OCI-LY7 (cell line): ENCODE measurements around the gene SERPINB2. TPM values are rescaled to one million over a fixed set of nuclear protein-coding genes. Genes with fewer than 3 reads are reported as not detected.

ENCODE experiments used
- BruUV-seq: library from RNA; stranded (reverse); fragments of 400-500 nt; replicated peaks from 2 replicates; lab custom pipeline; 2021; lab: Mats Ljungman, UMichigan
- CTCF ChIA-PET: fragments of 300-600 bp; sonication (Branson Sonifier 250); formaldehyde crosslinking; loops from one replicate; lab custom pipeline; 2022; ENCODE audit warnings: antibody characterized with exemption; ENCODE audit not compliant: unreplicated experiment; lab: Charles Lee
- POLR2A ChIA-PET: fragments of 300-600 bp; sonication (Branson Sonifier 250); formaldehyde crosslinking; loops from one replicate; lab custom pipeline; 2022; ENCODE audit warnings: antibody characterized with exemption; lab: Charles Lee
- DNase-seq: peaks from one replicate; pipeline ENCODE4 v3.0.0-alpha.2; 2015; ENCODE audit warnings: low spot score
- H2AFZ ChIP-seq: fragments of 200-600 bp; sonication (generic), shearing (Covaris generic); 2 replicates; pipeline ENCODE4 v1.6.1; 2014; ENCODE audit warnings: mild to moderate bottlenecking, antibody characterized with exemption, low read length, moderate library complexity
- H3K27ac ChIP-seq: fragments of 200-600 bp; sonication (generic); 2 replicates; pipeline ENCODE4 v1.5.1; 2014; ENCODE audit warnings: mixed run types, low read depth, mild to moderate bottlenecking, moderate library complexity, low read length, inconsistent platforms; ENCODE audit not compliant: poor library complexity, severe bottlenecking
- H3K36me3 ChIP-seq: fragments of 200-600 bp; sonication (generic); 2 replicates; pipeline ENCODE4 v1.6.1; 2014; ENCODE audit warnings: mild to moderate bottlenecking, antibody characterized with exemption, low read length, moderate library complexity, mixed read lengths; ENCODE audit not compliant: insufficient read depth
- H3K4me1 ChIP-seq: fragments of 200-600 bp; sonication (generic); 2 replicates; pipeline ENCODE4 v1.5.1; 2014; ENCODE audit warnings: mild to moderate bottlenecking, low read length; ENCODE audit not compliant: insufficient read depth, poor library complexity, severe bottlenecking
- H3K4me2 ChIP-seq: fragments of 200-600 bp; sonication (generic); 2 replicates; pipeline ENCODE4 v1.6.1; 2014; ENCODE audit warnings: mild to moderate bottlenecking, low read length
- H3K4me3 ChIP-seq: fragments of 200-600 bp; sonication (generic); 2 replicates; pipeline ENCODE4 v1.5.1; 2014; ENCODE audit warnings: mild to moderate bottlenecking, low read depth, low read length; ENCODE audit not compliant: poor library complexity, severe bottlenecking
- H3K79me2 ChIP-seq: fragments of 200-600 bp; sonication (generic); 2 replicates; pipeline ENCODE4 v1.6.1; 2016; ENCODE audit warnings: low read depth, mild to moderate bottlenecking, low read length, moderate library complexity, mixed read lengths; ENCODE audit not compliant: insufficient read depth
- H3K9me2 ChIP-seq: fragments of 200-600 bp; sonication (generic); 2 replicates; pipeline ENCODE4 v1.6.1; 2016; ENCODE audit warnings: mild to moderate bottlenecking, low read length, mixed read lengths; ENCODE audit not compliant: insufficient read depth
- H3K9me3 ChIP-seq: fragments of 200-600 bp; sonication (generic); 2 replicates; pipeline ENCODE4 v1.6.1; 2014; ENCODE audit warnings: mild to moderate bottlenecking, mixed run types, low read length, mixed read lengths
- H4K20me1 ChIP-seq: fragments of 200-600 bp; sonication (generic); 2 replicates; pipeline ENCODE4 v1.6.1; 2014; ENCODE audit warnings: mild to moderate bottlenecking, antibody characterized with exemption, low read length, moderate library complexity, mixed read lengths; ENCODE audit not compliant: insufficient read depth
- CTCF ChIP-seq: fragments of 200-600 bp; sonication (generic); conservative IDR thresholded peaks from 2 replicates; pipeline ENCODE4 v1.5.1; 2014; ENCODE audit warnings: mild to moderate bottlenecking, antibody characterized with exemption, low read length, moderate library complexity, mixed read lengths
- EZH2phosphoT487 ChIP-seq: fragments of 200-600 bp; sonication (generic); IDR thresholded peaks from 2 replicates; pipeline ENCODE4 v1.6.1; 2018; ENCODE audit warnings: low read depth, borderline replicate concordance, mild to moderate bottlenecking, mixed run types, antibody characterized with exemption, low read length, moderate library complexity, mixed read lengths
- intact Hi-C: fragments of 100-400 bp; cut with micrococcal nuclease; formaldehyde crosslinking; loops from one replicate; pipeline ENCODE4 v1.10.0; 2022; ENCODE audit not compliant: unreplicated experiment
- total RNA-seq, 2 experiments: library from RNA; depleted of rRNA in 1 of 2; stranded (reverse); fragments of >200 nt in 1 of 2; shearing (Covaris generic) in 1 of 2; gene quantifications; 2 replicates each; pipeline ENCODE4 v1.2.3, GENCODE V29; 2014 to 2022

SERPINB2 gene
- total RNA-seq, 2 experiments from 2014 or later = not detected

GRCh38 chr18:63867368-63868125 is 20.0 kb upstream of the SERPINB2 start:
- Histone ChIP-seq H3K9me3 (no peaks in the 10 kb centered on the region), H2AFZ (no peak overlapping the region), H3K36me3 (no peaks in the 10 kb centered on the region), H3K4me1 (no peaks in the 10 kb centered on the region), H3K27ac (no peak overlapping the region), H4K20me1 (no peaks in the 10 kb centered on the region), H3K4me2 (no peak overlapping the region), H3K9me2 (no peaks in the 10 kb centered on the region), H3K79me2 (no peaks in the 10 kb centered on the region), H3K4me3 (no peak overlapping the region)
- no TSS peak for BruUV-seq
- DNase-seq = no peak
- ChIA-PET POLR2A (no interaction called here), CTCF (no interaction called here)
- intact Hi-C loops = no loop called here
- TF ChIP-seq EZH2phosphoT487 (no peak), CTCF (no peak)

- CTCF ChIA-PET = no interaction called here
- no peaks in the 10 kb centered on the region for H4K20me1 ChIP-seq
- no peak overlapping the region for H3K4me3 ChIP-seq
- no peak overlapping the region for H2AFZ ChIP-seq
- no peak for DNase-seq
- H3K36me3 ChIP-seq = no peaks in the 10 kb centered on the region
- no peaks in the 10 kb centered on the region for H3K4me1 ChIP-seq
- no peak overlapping the region for H3K4me2 ChIP-seq
- POLR2A ChIA-PET = no interaction called here
- H3K9me3 ChIP-seq = no peaks in the 10 kb centered on the region
- TF ChIP-seq CTCF (no peak), EZH2phosphoT487 (no peak)
- no TSS peak for BruUV-seq
- H3K79me2 ChIP-seq = no peaks in the 10 kb centered on the region
- intact Hi-C loops = no loop called here
- H3K9me2 ChIP-seq = no peaks in the 10 kb centered on the region
- no peak overlapping the region for H3K27ac ChIP-seq
These were observed 19.0 kb upstream of the SERPINB2 start for GRCh38 chr18:63868546-63868945.

- no peaks in the 10 kb centered on the region for H3K9me3 ChIP-seq
These were observed 18.1 kb upstream of the SERPINB2 start for GRCh38 chr18:63869374-63869773.

More at GRCh38 chr18:63869374-63869773, 18.1 kb upstream of the SERPINB2 start:
- no TSS peak for BruUV-seq
- Histone ChIP-seq H3K27ac (no peak overlapping the region), H3K36me3 (no peaks in the 10 kb centered on the region), H3K9me2 (no peaks in the 10 kb centered on the region), H4K20me1 (no peaks in the 10 kb centered on the region), H2AFZ (no peak overlapping the region), H3K4me2 (no peak overlapping the region), H3K79me2 (no peaks in the 10 kb centered on the region), H3K4me3 (no peak overlapping the region), H3K4me1 (no peaks in the 10 kb centered on the region)
- DNase-seq = no peak
- TF ChIP-seq EZH2phosphoT487 = no peak
- TF ChIP-seq CTCF = no peak
- CTCF ChIA-PET = no interaction called here
- intact Hi-C loops = no loop called here
- POLR2A ChIA-PET = no interaction called here
